NT2/D1 (cell line): ENCODE data around the gene PSMF1.

Source experiments
- SUZ12 ChIP-seq: IDR thresholded peaks from 2 replicates; pipeline ENCODE4 v1.6.1; 2011; ENCODE audit not compliant: insufficient read length, insufficient read depth; ENCODE audit errors: extremely low read depth
- YY1 ChIP-seq: IDR thresholded peaks from 2 replicates; pipeline ENCODE4 v1.6.1; 2011; ENCODE audit not compliant: insufficient read length, insufficient read depth
- ZNF274 ChIP-seq: IDR thresholded peaks from 2 replicates; pipeline ENCODE4 v1.6.1; 2011; ENCODE audit warnings: mild to moderate bottlenecking, low read depth, low read length

- TF ChIP-seq YY1, result no peak
- no peak for TF ChIP-seq ZNF274
- no peak for TF ChIP-seq SUZ12
These were observed 87.4 kb downstream of the PSMF1 start for GRCh38 chr20:1205802-1206201.
